GM21717 (cell line): ENCODE measurements around the gene ZNF175.
"Not testable (repeated sequence)": the region's sequence is repeated elsewhere in the genome, so short reads cannot be mapped to it uniquely, and the experiment has no call there.

Experiments used
- ATAC-seq: cut with Tn5 transposase; IDR thresholded peaks from one replicate; pipeline ENCODE4 v1.9.1; 2021; ENCODE audit warnings: mild to moderate bottlenecking, moderate library complexity; ENCODE audit not compliant: unreplicated experiment

Gene ZNF175

GRCh38 chr19:51626675-51627074 lies 55.6 kb downstream of the ZNF175 start:
- ATAC-seq: no peak

GRCh38 chr19:51627491-51628138 lies 56.5 kb downstream of the ZNF175 start:
- ATAC-seq: no peak

GRCh38 chr19:51628153-51628939 lies 57.3 kb downstream of the ZNF175 start:
- ATAC-seq: no peak

GRCh38 chr19:51630315-51630714 lies 59.2 kb downstream of the ZNF175 start, which contains the start of gene SIGLEC5:
Gene SIGLEC5, minus strand, starts transcription at chr19:51630401. Its CDS starts 66 bp downstream, at chr19:51630335.
- not testable (repeated sequence) for ATAC-seq

GRCh38 chr19:51632126-51632525 lies 61.0 kb downstream of the ZNF175 start:
- no peak for ATAC-seq

GRCh38 chr19:51637362-51637978 lies 66.4 kb downstream of the ZNF175 start:
- no peak for ATAC-seq

GRCh38 chr19:51639916-51640315 lies 68.8 kb downstream of the ZNF175 start:
- ATAC-seq: no peak

GRCh38 chr19:51640386-51640785 lies 69.3 kb downstream of the ZNF175 start:
- ATAC-seq: no peak

GRCh38 chr19:51641648-51642047 lies 70.6 kb downstream of the ZNF175 start:
- ATAC-seq: no peak
